HK-2 (cell line): ENCODE results near the gene RBM33.

Source experiments
- DNase-seq: peaks from one replicate; pipeline ENCODE4 v3.0.0-alpha.2; 2018; ENCODE audit not compliant: unreplicated experiment

RBM33 gene

DNA sequence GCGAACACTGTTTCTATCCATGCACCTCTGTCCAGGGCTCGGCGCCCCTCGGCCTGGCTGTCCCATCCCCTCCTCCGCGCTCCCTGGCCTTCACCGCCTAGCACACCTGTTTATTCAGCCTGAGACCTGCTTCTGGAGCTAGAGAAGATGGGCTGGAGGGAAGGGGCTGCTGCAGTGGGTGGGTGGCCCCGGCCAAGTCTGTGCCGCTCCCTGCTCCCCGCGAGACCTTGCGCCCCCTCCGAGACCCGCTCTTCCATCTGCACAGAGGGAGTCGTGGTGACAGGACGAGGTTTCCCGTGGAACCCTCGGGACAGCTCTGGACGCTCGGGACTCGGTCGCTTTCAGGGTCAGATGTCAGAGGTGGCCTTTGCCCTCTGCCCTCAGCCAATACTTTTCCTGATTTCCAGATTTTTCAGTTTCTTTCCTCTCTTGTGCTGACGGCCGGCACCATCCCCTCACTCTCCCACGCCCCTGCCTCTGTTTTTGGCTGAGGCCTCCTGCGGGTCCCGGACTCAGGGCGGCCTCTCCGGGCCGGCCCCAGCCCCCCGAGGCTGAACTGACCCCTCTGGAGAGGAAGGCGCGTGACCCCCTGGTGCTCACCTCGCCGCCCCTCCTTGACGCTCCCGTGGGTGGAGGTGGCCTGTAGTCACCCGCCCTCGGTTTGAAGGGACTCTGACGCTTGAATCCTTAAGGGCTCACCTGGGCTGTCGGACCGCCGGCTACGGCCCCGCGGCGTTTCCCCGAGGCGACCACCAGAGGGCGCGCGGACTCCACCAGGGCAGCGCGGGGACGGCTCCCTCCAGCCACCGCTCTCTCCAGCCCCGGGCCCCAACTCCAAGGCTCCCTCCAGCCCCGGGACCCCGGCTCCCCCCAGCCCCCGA is 152.2 kb downstream of the RBM33 start:
- DNase-seq: peak; percentile 75

DNA sequence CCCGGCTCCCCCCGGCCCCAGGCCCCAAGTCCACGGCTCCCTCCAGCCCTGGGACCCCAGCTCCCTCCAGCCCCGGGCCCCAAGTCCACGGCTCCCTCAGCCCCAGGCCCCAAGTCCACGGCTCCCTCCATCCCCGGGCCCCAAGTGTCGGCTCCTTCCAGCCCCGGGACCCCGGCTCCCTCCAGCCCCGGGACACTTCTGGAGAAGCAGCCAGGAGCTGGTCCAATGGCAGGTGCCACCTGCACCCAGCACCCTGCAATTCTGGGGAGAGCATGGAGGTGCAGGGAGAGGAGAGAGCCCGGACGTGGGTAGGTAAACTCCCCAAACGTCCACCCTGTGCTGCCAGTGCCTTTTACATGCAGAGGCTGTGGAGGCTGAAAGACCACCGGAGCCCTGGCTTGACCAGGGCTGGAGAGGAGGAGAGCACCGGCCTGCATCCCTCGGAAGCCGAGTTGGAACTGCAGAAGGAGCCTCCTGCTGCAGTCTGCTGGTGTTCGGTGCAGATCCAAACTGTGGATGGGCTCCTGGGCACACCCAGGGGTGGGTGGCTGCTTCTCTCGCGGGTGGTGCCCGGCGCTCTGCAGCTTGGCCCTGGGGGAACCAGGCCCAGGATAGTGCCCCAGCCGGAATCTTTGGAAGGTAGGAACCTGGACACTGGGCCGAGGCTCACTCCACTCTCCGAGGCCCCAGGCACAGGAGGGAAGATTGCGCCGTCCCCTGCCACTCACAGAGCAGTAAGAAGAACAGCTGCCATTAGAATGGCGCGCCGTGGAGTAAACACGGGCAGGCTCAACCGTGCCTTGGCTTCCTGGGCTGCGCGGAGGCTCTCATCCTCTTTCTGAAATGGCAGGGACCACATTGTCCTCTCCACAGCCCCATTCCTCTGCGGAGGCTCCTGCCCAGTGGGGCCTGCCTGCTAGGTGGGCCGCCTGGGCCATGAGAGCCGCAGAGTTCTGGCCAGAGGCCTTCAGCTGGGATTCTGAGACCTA is 153.1 kb downstream of the RBM33 start:
- no peak for DNase-seq

DNA sequence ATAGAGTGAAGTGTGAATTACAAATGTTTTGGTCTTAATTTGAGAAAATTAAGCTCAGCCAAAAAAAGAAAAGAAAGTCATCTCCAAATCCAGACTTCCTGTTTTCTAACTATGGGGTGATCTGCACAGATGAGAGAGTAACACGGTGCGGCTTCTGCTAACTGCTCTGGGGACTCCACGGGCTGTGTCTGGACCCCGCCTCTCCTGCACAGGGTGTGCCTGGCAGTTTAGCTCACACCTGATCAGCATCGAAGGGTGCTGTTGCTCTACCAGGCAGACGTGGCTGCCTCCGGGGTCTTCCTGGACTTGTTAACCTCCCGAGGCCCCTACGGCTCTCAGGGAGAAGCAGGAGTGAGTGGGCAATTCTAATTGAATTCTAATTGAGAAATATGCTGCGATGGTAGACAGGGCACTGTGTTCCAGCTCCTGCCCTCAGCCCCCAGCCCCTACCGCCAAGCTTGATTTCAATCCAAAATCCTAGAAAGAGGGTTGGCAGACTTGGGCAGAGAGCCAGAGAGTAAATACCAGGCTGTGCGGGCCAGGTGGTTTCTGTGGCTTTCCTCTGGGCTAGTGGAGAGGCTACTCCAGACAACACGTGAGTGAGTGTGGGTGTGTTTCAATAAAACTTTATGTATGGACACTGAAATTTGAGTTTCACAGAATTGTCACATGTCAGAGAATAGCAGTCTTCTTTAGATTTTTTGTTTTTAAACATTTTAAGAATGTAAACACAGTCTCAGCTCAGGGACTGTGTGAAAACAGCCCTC is 154.4 kb downstream of the RBM33 start:
- DNase-seq: no peak

DNA sequence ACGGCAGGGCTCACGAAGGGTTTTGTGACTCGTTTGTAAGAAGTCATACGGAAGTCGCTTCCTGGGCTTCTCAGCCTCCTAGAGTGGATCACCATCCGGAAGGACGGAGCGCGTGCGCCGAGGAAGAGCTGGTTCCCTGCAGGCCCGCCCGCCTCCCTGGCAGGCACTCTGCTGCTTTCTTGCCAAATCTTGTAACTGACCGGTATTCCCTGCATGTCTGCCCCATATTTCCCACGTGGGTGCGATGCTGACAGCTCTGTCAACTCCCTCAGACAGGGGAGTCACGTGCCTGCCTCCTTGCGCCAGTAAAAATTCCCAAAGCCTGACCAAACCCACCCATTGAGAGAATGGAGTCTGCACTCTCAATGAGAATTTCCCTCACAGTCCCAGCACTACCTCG is 155.1 kb downstream of the RBM33 start:
- no peak for DNase-seq

GRCh38 chr7:155800301-155800700 is 155.8 kb downstream of the RBM33 start:
- DNase-seq: no peak

GRCh38 chr7:155800741-155801267 is 156.3 kb downstream of the RBM33 start:
- no peak for DNase-seq

- no peak for DNase-seq
Observed at GRCh38 chr7:155802291-155802690, 157.8 kb downstream of the RBM33 start.

DNA sequence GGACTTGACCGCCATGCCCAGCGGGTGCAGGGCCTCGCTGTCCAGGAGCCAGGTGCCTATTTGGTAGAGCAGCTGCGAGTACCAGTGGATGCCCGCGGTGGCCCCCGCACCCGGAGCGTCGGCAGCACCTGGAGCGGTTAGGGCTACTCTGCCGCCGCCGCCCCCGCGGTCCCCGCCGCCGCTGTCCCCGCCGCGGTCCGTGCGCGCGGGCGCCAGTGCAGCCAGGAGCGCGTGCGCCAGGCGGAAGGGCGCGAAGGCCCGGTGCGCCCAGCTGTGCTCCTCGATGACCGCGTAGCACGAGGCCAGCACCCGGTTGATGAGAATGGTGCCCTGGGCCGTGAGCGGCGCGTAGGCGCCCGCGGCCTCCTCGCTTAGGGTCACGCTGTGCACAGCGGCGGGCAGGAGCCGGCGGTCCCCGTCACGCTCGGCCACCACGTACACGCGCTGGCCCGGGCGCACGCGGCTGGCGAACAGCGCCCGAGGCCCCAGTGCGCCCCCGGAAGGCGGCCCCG is 158.5 kb downstream of the RBM33 start:
- no peak for DNase-seq

DNA sequence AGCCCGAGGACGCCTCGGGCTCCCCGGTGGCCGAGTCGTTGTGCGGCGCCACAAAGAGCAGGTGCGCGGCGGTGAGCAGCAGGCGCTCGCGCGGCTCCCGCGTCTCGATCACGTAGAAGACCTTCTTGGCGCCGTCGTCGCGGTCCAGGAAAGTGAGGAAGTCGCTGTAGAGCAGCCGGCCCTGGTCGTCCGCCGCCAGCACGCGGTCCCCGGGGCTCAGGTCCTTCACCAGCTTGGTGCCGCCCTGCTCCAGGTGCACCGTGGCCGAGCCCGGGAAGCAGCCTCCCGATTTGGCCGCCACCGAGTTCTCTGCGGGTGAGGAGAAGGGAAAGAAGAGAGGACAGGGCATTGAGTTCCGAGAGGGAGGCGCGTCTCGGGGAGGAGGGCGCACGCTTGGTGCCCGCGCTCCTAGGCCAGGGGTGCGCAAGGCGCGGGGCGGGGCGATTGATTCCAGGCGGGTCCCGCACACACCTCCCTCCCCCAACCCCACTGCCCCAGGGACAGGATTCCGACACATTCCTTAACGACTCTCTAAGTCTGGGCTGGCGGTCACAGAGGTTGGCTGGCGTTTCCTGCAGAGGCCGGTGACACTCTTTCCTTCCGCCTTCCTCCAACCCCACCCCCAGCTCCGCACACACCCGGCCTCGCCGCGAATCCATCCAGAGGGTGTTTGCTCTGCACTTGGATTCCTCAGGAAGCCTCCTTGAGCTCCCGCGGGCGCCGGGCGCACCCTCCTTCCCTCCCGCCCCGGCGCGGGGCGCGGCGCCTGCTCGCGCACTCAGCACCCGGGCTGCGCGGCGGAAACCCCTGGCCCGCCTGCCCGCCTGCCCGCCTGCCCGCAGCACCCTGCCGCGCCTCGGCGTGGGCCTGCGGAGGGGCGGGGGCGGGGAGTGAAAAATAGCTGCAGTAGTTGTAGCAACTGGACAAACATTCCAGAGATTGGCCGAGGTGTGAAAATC is 159.2 kb downstream of the RBM33 start:
- DNase-seq: no peak

GRCh38 chr7:155804431-155804831 is 160.0 kb downstream of the RBM33 start:
- DNase-seq: no peak

DNA sequence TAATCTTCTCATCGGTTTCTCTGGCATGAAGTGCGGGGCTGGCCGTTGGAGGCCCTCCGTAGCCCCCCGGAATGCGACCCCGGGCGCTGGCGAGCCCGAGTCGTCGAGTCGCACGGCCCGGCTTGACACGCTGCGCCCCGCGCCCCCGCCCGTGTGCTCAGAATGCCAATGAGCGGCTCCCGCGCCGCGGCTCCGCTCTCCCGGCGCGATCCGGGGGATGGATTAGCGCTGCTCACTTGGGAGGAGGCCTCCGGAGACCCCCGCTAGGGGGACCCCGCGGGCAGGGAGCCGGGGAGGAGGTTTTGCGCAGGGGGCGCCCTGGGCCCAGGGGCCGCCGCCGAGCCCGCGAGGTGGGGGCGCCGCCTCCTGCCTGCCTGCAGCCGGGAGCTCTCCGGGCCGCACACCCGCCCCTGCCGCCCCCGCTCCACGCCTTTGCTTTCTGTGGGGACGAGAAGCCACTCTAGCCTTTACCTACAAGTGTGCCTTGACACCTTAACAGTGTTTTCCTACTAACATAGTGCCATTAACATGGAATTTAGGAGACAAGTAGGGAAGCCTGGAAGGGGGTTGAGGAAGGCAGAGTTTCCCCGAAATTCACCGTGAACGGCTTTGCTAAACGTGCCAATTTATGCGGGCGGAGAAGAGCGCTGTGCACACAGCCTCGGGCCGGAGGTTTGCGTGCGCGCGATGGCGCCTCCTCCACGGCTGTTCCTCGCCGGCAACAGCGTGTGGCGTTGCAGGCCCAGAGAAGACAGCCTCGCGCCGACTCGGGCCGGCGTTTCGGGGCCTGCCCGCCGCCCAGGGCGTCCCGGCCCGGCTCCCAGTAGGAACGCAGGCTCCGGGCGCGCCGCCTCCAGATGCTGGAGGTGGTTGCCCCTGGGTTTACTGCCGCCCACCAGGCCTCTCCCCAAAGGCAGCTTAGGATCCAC is 160.7 kb downstream of the RBM33 start:
- DNase-seq: no peak

GRCh38 chr7:155805826-155806095 is 161.3 kb downstream of the RBM33 start:
- no peak for DNase-seq

GRCh38 chr7:155806096-155806871 is 161.8 kb downstream of the RBM33 start:
- no peak for DNase-seq

- DNase-seq: no peak
Observed at GRCh38 chr7:155807065-155807671, 162.7 kb downstream of the RBM33 start.

DNA sequence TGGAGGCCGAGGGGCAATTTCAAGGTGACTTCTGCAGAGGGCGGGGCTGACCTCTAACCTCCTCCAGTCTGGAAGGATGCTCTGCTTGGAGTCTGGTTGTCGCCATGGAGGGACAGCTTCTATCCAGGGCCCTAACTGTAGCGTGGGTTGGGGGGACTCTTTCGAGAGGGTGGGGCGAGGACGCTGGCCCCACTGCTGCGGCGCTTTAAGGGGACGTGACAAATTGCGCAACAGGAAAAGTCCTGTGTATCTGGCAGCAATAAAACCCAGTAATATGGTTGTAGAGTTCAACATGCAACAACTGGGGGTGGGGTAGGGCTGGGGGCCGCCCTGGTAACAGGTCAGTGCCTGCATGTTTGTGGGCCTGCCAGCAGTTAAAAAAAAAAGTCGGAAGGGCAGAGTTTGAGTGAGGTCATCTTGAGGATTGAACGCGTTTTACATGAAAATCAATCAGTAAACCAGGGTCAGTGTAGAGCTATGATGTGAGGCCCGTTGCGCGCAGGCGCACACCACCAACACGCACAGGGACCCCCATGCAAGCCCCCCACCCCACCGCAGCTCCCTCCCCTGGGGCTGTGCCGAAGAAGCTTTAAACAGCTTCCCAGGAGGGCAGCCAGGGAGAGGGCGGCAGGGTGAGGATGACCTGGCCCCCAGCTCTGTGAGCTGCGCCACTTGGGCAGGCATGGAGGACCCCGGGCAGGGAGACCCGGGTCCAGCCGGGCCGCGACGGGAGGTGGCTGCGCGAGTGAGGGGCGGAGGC is 163.5 kb downstream of the RBM33 start:
- DNase-seq: no peak

DNA sequence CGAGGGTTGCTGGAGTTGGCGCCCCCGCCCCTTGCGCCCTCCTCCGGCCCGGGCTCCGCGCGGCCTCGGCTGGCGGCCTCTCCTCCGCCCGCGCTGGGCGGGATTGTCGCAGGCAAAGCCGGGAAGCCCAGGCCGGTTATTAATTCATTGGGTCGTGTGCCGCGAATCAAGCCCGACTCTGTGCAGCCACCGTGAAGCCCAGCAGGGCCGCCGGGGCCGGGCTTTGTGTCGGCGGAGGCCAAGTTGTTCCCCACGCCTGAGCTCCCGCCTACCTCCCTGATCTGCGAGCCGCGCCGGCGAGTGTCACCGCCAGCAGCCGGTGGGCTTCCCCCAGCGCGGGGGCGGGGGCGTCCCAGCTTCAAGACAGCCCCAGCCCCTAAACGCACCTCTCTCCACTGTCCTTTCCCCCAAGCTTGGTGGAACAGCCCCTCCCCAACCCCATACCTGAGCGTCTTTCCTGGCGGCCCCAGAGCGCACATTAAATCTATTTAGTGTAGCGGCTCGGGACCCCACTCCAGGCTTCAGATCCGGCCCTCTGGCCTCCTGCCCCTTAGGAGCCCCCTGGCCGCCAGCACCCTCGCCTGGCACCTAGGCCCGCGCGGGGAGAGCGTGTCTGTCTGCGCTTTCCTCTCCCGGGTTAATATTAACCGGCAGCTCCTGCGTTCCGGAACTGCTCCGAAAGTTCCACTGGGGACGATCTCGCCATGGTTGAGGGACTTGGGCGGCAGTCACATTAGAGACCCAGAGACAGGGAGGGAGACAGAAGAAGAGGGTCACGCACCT is 164.3 kb downstream of the RBM33 start:
- DNase-seq: peak; percentile 74
